ENCODE measurements around the gene ELK1. TPM values are rescaled to one million over a fixed set of nuclear protein-coding genes. Genes with fewer than 3 reads are reported as not detected.

ELK1 gene
- polyA plus RNA-seq, 6 donors from 2014 or later: 14.0 to 23.7 (median 16.8) TPM

GRCh38 chrX:47637546-47638195 is 12.7 kb downstream of the ELK1 start:
- peaks cover 8 to 24% of the 10 kb centered on the region in 2 donors for H3K36me3 Mint-ChIP-seq
- peak overlapping the region; percentile 56 to 83 (median 76) for H3K4me3 Mint-ChIP-seq
- H3K27me3 Mint-ChIP-seq: no peaks in the 10 kb centered on the region
- peak overlapping the region in 5 of 6 donors; percentile 2 to 91 (median 80) for H3K27ac Mint-ChIP-seq
- ATAC-seq (ENCODE audit: low read depth in 2 of 2) (peak; percentile 88 to 92), DNase-seq (peak; percentile 39)
- H3K4me1 Mint-ChIP-seq: peaks cover 9 to 16% (median 15%) of the 10 kb centered on the region in 3 donors
- peaks cover 0 to 7% (median 2%) of the 10 kb centered on the region in 7 donors for H3K9me3 Mint-ChIP-seq

GRCh38 chrX:47634871-47635575 is 15.3 kb downstream of the ELK1 start:
- no peaks in the 10 kb centered on the region for H3K27me3 Mint-ChIP-seq
- peaks cover 12 to 20% (median 18%) of the 10 kb centered on the region in 3 donors for H3K4me1 Mint-ChIP-seq
- no peak overlapping the region for H3K4me3 Mint-ChIP-seq
- peaks cover 6 to 12% of the 10 kb centered on the region in 2 donors for H3K36me3 Mint-ChIP-seq
- peaks cover 0 to 7% (median 2%) of the 10 kb centered on the region in 7 donors for H3K9me3 Mint-ChIP-seq
- DNase-seq (no peak), ATAC-seq (ENCODE audit: low read depth in 2 of 2) (no peak)
- no peak overlapping the region for H3K27ac Mint-ChIP-seq

DNA sequence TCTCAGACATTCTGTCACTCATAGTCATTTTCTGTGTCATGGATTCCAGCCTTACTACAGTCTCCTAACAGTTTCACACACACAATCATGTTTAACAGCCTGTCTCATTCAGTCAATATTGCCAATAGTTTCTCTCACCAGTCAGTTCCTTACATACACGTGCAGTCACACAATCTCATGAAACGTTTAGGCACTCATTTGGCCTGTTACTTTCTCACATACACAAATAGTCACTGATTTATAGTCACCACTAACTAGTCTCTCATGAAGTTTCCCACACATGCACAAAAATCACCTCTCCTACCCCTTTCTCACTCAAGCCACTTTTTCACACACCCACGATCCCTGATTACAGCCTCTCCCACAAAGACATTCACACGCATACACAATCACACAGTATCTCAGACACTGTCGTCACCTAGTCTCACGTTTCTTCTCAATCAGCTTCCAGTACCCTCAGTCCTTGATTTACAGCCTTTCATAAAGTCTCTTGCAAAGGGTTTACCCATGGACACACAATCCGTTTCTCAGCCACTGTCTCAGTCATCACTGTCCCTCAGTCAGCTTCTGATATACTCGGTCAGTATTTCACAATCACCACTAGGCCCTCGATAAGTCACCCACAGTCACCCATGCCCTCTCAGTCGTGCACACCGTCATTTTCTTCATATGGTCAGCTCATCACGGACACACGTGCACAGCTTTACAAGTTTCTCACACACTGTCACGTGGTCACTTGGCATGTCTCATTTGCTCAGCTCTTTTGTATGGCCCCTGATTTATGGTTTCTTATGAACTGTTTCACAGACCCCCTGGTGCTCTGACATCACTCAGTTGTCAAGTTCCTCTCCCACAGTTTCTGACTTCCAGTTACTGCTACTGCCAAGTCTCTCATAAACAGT is 16.4 kb downstream of the ELK1 start:
- Mint-ChIP-seq H3K27ac (no peak overlapping the region), H3K36me3 (peaks cover 0 to 2% of the 10 kb centered on the region in 2 donors), H3K4me1 (peaks cover 15 to 26% (median 21%) of the 10 kb centered on the region in 3 donors), H3K4me3 (no peak overlapping the region), H3K9me3 (peaks cover 0 to 2% (median 0%) of the 10 kb centered on the region in 7 donors), H3K27me3 (no peaks in the 10 kb centered on the region)
- DNase-seq (no peak), ATAC-seq (ENCODE audit: low read depth in 2 of 2) (no peak)

- no peak overlapping the region for H3K4me3 Mint-ChIP-seq
- peaks cover 11 to 22% (median 13%) of the 10 kb centered on the region in 3 donors for H3K4me1 Mint-ChIP-seq
- peaks cover 0 to 5% (median 0%) of the 10 kb centered on the region in 3 donors for H3K27me3 Mint-ChIP-seq
- H3K9me3 Mint-ChIP-seq: peaks cover 0 to 2% (median 0%) of the 10 kb centered on the region in 7 donors
- DNase-seq: no peak
- H3K27ac Mint-ChIP-seq: peak overlapping the region in 1 of 6 donors; percentile 63
- no peak for ATAC-seq (ENCODE audit: low read depth in 2 of 2)
- no peaks in the 10 kb centered on the region for H3K36me3 Mint-ChIP-seq
Observed at GRCh38 chrX:47632666-47633065, 17.7 kb downstream of the ELK1 start.

DNA sequence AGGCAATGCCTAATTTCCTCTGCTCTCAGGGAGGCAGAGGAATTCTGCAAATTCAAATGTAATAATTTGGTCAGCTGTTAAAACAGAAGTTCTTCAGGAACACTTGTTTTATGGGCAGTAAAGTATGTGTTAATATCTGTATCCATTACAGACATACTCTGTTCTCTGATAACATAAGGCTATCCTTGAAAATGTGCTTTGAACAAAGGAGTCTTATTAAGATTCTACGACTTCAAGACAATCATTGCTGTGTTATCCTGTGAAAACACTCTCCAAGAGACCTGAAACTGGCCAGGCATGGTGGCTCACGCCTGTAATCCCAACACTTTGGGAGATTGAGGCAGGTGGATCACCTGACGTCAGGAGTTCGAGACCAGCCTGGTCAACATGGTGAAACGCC is 18.7 kb downstream of the ELK1 start:
- Mint-ChIP-seq H3K9me3 (peaks cover 0 to 2% (median 0%) of the 10 kb centered on the region in 7 donors), H3K36me3 (no peaks in the 10 kb centered on the region), H3K27me3 (peaks cover 0 to 6% (median 0%) of the 10 kb centered on the region in 3 donors), H3K4me3 (no peak overlapping the region), H3K27ac (no peak overlapping the region), H3K4me1 (peaks cover 6 to 18% (median 8%) of the 10 kb centered on the region in 3 donors)
- ATAC-seq (ENCODE audit: low read depth in 2 of 2) (no peak), DNase-seq (no peak)

DNA sequence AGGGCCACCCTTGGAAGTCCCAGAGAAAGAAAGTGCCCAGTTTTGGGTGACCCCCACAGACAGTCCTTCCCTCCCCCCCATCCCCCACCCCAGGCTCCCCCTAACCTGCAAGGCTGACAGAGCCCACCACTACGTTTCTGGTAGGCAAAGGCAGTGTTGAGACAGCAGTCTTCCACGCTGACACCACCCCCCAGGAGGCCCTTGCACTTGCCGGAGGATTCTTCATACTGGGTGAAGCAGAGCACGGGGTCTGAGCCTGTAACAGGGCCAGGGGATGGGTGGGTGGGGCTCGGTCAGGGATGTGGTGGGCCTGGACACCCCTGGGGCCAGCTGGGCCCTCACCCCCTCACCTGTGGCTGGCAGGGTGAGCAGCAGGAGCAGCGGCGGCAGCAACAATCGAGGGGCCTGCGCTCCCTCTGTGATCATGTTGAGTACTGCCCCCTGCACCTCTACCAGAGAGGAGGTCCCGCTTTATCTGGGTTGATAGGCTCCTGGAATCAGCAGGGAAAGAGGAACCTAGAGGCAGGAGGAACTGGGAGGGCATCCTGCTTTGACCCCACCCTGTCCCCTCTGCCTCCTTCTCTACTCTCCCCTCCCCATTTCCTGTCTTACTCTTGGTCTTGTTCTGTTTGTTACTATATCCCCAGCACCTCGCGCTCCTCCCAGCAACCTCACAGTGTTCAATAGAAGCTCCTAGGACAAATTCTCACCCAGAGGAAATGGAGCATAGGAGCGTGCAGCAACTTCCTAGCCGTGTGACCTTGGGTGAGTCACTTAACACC is 20.8 kb downstream of the ELK1 start, which contains the start of gene CFP:
Gene CFP (minus strand): TSS at position 512 of the 782 bp plus-strand sequence. CDS start 86 bp downstream, at position 426.
- peak within 1 kb of the TSS in 4 of 6 donors; percentile 7 to 78 (median 22) for H3K27ac Mint-ChIP-seq
- DNase-seq (no peak), ATAC-seq (ENCODE audit: low read depth in 2 of 2) (no peak)
- peak within 1 kb of the TSS in 5 of 8 donors; percentile 35 to 69 (median 62) for H3K4me3 Mint-ChIP-seq
- no peaks in the 10 kb centered on the region for H3K36me3 Mint-ChIP-seq
- peaks cover 6 to 18% (median 6%) of the 10 kb centered on the region in 3 donors for H3K4me1 Mint-ChIP-seq
- H3K27me3 Mint-ChIP-seq: peaks cover 6 to 14% (median 7%) of the 10 kb centered on the region in 3 donors
- peaks cover 0 to 2% (median 0%) of the 10 kb centered on the region in 7 donors for H3K9me3 Mint-ChIP-seq

DNA sequence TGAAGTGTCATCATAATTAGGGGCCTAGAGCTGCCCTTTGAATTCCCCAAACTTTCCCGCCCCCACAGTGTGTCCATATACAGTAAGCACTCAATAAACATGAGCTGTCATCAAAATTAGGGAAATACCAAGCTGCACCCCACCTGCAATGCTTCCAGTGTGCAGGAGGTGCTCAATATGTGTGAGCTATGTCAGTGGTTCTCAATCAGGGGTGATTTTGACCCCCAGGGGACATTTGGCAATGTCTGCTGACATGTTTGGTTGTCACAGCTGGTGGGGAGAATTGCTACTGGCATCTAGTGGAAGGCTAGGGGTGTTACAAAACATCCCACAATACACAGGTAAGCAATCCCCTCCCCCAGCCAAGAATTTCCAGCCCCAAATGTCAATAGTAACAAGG is 21.4 kb downstream of the ELK1 start:
- peaks cover 6 to 18% (median 10%) of the 10 kb centered on the region in 3 donors for H3K4me1 Mint-ChIP-seq
- peaks cover 0 to 2% (median 0%) of the 10 kb centered on the region in 7 donors for H3K9me3 Mint-ChIP-seq
- H3K27me3 Mint-ChIP-seq: peaks cover 7 to 16% (median 7%) of the 10 kb centered on the region in 3 donors
- H3K36me3 Mint-ChIP-seq: no peaks in the 10 kb centered on the region
- peak; percentile 35 to 52 for ATAC-seq (ENCODE audit: low read depth in 2 of 2)
- no peak overlapping the region for H3K27ac Mint-ChIP-seq
- H3K4me3 Mint-ChIP-seq: no peak overlapping the region
- DNase-seq: no peak

- no peak overlapping the region for H3K4me3 Mint-ChIP-seq
Observed at GRCh38 chrX:47625365-47625764, 25.0 kb downstream of the ELK1 start.

DNA sequence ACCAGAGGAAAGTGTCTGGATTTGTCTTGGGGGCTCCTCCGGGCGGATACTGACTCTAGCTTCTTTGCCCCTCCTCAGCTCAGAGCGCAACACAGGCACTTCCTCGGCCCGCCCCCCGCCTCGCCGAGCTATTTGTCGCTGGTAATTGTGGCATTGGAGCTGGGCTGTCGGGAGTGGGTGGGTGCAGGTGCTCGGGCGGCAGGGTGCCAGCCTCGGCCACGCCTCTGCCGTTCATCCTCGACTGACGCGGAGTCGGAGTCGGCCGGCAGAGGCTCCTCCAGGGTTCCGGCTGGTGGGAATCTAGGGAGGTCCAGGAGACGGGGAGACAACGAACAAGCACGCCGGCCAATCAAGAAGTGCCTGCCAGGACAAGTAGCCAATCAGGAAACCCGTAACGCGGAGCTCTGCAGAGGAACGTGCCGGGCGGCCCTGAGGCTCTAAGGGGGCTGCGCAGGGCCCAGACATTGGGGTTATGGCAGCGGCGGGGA is 26.8 kb downstream of the ELK1 start:
- peak; percentile 15 to 29 for ATAC-seq (ENCODE audit: low read depth in 2 of 2)
- Mint-ChIP-seq H3K27me3 (peaks cover 25 to 42% (median 41%) of the 10 kb centered on the region in 3 donors), H3K4me3 (peak overlapping the region; percentile 9 to 90 (median 66)), H3K4me1 (peaks cover 4 to 7% (median 5%) of the 10 kb centered on the region in 3 donors), H3K9me3 (peaks cover 0 to 9% (median 0%) of the 10 kb centered on the region in 7 donors), H3K27ac (no peak overlapping the region), H3K36me3 (peaks cover 0 to 4% of the 10 kb centered on the region in 2 donors)
- DNase-seq: peak; percentile 13

More at GRCh38 chrX:47625365-47625764, 25.0 kb downstream of the ELK1 start:
- peaks cover 18 to 38% (median 32%) of the 10 kb centered on the region in 3 donors for H3K27me3 Mint-ChIP-seq
- no peak for ATAC-seq (ENCODE audit: low read depth in 2 of 2)
- H3K27ac Mint-ChIP-seq: no peak overlapping the region
- H3K4me1 Mint-ChIP-seq: peaks cover 6 to 18% (median 13%) of the 10 kb centered on the region in 3 donors
- H3K9me3 Mint-ChIP-seq: peaks cover 0 to 8% (median 0%) of the 10 kb centered on the region in 7 donors
- no peak for DNase-seq
- no peaks in the 10 kb centered on the region for H3K36me3 Mint-ChIP-seq

- ATAC-seq (ENCODE audit: low read depth in 2 of 2) (no peak), DNase-seq (no peak)
- Mint-ChIP-seq H3K27ac (no peak overlapping the region), H3K4me3 (no peak overlapping the region), H3K27me3 (peaks cover 40 to 58% (median 52%) of the 10 kb centered on the region in 3 donors), H3K9me3 (peaks cover 0 to 11% (median 2%) of the 10 kb centered on the region in 7 donors), H3K4me1 (peaks cover 0 to 7% (median 4%) of the 10 kb centered on the region in 3 donors), H3K36me3 (peaks cover 0 to 5% of the 10 kb centered on the region in 2 donors)
Observed at GRCh38 chrX:47621851-47622250, 28.5 kb downstream of the ELK1 start.

- DNase-seq (no peak), ATAC-seq (ENCODE audit: low read depth in 2 of 2) (no peak)
- Mint-ChIP-seq H3K27ac (peak overlapping the region in 2 of 6 donors; percentile 27 to 88), H3K4me1 (peaks cover 0 to 7% (median 4%) of the 10 kb centered on the region in 3 donors), H3K4me3 (peak overlapping the region in 4 of 8 donors; percentile 51 to 61 (median 53)), H3K36me3 (peaks cover 0 to 5% of the 10 kb centered on the region in 2 donors), H3K27me3 (peaks cover 43 to 67% (median 61%) of the 10 kb centered on the region in 3 donors), H3K9me3 (peaks cover 0 to 11% (median 2%) of the 10 kb centered on the region in 7 donors)
Observed at GRCh38 chrX:47620303-47620685, 30.1 kb downstream of the ELK1 start.

Data from naive B cell (primary cell).